GM18498 (cell line): ENCODE results near the gene TNFSF15.

Source experiments
- ATAC-seq: cut with Tn5 transposase; IDR thresholded peaks from one replicate; pipeline ENCODE4 v1.9.1; 2021; ENCODE audit warnings: mild to moderate bottlenecking, moderate library complexity; ENCODE audit not compliant: unreplicated experiment

The TNFSF15 gene

DNA sequence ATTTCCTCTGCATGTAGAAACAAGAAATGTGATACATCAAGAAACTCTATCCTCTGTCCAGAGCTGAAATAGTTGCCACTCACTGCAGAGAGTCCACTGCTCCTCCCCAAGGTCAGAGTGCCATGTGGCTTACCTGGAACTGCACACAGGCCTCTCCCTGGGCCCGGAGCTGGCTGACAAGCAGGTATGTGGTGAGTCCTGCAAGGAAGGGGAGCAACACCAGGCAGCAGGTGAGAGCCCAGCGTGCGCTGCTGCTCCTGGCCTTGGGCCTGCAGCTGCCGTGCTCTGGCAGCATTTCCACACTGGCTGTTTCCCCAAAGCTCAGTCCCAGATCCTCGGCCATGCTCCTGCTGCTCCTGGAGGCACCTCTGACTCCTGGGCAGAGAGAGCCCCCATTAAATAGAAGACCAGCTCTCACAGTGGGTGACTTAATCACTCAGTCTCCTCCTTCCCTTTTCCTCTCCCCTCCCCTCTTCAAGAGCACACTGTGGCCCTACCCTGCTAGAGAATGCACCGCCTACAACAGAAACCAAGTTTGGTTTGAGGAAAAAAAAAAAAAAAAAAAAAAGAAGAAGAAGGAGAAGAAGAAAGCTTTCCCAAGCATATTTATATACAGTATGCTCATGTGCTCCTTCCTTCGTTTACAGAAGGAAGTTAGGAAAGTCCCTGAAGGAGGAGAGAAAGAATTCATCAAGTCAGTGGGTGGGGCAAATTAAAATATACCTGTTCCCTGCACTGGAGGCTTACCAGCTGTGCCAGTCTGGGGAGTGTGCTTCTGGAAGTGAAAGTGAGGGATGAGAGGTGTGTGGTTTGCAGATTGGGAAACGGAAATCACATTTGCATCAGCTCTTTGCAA lies at the start of gene TNFSF15:
TNFSF15 (minus strand) TSS at position 370 of the 856 bp plus-strand sequence; CDS start at position 343, 27 bp downstream.
- ATAC-seq = peak; percentile 95

DNA sequence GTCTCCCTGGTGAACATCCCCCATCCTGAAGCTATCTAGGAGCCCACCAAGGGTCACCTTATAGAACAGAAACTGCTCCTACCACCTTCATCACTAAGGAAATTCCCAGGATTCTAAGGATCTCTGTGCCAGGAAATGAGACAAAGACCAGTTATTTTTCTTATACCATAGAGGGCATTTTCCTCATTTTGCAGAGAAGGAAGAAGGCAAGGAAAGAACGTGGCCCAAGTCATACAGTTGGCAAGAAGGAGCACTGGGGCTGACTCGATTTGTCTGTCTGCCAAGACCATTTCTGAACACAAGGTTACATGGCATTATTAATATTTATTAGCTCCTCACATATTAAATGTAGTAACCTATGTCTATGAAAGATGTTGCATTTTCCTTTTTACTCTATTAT lies 49.6 kb upstream of the TNFSF15 start:
- no peak for ATAC-seq

DNA sequence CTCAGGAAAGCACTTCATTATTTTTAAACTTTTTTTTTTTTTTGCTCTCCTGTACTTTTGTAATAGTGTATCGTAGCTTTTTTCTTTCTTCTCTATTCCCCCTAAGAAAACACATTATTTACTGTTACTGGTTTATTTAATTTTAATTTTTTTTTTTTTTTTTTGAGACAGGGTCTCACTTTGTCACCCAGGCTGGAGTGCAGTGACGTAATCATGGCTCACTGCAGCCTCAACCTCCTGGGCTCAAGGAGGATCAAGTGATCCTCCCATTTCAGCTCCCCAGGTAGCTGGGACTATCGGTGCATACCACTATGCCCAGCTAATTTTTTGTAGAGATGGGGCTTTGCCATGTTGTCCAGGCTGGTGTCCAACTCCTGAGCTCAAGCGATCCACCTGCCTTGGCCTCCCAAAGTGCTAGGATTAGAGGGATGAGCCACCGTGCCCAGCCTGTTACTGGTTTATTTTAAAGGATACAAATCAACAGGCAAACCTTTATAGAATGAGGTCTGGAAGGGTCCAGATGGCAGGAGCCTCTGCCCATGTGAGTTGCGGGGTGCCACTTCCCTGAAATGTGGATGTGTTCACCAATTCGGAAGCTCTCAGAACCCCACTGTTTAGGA lies 49.0 kb upstream of the TNFSF15 start:
- ATAC-seq = no peak

DNA sequence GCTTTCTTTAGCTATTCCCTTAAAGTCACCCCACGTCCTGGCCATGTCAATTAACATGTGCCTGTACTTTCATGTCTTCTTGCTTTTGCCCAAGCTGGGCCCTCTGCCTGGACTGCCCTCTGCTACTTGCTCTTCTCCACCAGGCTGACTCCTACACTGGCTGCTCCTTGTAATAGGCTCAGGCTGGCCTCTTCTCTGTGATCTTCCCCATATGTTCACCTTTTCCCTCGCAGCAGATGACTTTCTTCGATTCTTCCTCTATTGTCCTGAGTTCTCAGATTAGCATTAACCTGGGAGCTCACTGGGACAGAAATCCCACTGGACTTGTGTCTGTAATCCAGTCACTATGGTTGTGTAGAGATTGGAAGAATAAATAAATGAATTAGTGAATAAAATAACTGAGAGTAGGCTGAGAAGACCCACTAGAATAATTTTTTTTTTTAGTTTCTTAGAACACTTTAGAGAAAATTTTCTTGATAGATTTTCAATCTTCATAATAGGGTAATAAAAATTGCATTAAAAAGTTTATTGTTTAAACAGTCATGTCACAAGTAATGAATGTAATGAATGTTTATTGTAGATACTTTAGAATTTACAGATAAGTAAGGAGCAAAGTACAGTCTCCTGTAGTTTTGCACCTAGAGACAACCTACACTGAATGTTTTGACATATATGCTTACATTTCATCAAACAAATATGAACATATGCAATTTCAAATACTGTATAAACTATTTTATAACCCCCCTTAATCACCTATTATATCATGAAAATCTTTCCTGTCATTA lies 47.4 kb upstream of the TNFSF15 start:
- no peak for ATAC-seq

DNA sequence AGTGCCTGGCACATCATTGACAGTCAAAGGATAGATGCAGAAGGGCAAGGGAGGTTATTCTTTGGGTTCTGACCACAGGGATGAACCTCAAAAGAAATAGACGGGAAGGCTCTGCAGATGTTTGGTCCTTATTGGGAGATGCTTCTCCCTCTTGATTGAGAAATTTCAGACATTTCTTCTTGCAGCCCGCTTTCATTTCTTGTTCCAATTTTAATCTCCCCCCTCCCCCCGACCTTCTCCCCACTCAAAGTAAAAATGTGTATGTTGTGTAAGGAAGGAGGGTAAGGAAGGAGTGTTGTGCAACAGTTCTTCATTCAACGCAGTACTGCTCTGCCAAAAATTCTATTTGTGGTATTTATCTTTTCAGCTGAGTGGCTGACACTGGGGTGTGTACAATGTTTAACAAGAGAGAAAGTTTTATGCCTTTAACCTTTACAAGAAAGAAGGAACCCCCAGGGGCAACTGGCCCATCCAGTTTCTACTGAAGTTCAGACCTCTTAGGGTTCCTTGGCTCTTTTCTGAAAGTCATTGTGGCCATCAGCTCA lies 46.3 kb upstream of the TNFSF15 start:
- ATAC-seq = no peak

DNA sequence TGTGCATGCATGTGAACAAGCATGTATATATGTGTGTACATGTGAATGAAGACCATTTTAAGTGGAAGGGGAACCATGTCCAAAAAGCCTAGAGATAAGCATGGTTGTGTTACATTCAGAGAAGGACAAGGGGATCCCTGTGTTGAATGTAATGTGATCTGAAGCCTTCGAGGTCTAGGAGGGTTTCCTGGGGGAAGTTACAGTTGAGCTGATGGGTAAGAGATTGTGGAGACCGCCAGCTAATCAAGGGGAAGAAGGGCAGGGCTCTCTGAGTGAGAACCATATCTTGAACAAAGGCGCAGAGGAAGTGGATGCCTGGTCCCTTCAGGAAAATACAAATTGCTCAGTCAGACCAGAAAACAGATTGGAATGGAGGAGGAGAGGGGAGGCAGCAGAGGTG lies 45.5 kb upstream of the TNFSF15 start:
- no peak for ATAC-seq

DNA sequence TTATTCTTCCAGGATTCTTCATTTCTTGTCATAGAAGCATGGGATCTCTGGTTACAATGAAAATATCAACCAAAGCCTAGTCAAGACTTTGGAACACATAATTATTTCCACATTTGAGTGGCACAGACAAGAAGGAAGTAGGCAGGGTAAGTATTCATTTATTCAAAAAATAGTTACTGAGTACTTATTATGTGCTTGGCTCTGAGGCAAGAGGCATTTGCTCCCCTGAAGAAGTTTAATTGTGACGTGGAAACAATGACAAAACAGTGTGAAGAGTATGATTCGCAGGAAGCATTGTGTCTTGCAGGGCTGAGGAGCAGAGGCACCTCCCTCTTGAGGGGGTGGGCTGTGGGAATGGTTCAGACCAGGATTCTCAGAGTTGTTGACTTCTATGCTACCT lies 45.0 kb upstream of the TNFSF15 start:
- ATAC-seq = no peak

DNA sequence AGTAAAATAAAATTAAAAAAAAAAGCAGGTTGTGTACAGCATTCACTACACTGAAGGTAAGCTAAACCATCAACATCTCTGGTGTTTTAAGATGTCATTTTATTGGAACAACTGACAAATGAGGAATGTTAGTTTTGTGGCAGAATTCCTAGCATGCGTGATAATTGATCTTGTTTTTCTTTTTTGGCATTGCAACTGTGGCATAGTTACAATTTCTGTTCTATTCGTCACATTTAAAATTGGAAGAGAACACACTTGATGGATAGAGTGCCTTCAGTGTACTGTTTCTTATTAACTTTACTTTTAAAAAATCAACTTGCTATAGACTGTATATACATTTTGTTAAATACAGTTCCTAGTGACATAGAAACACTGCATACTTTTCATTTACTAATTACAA lies 43.6 kb upstream of the TNFSF15 start:
- ATAC-seq = no peak

DNA sequence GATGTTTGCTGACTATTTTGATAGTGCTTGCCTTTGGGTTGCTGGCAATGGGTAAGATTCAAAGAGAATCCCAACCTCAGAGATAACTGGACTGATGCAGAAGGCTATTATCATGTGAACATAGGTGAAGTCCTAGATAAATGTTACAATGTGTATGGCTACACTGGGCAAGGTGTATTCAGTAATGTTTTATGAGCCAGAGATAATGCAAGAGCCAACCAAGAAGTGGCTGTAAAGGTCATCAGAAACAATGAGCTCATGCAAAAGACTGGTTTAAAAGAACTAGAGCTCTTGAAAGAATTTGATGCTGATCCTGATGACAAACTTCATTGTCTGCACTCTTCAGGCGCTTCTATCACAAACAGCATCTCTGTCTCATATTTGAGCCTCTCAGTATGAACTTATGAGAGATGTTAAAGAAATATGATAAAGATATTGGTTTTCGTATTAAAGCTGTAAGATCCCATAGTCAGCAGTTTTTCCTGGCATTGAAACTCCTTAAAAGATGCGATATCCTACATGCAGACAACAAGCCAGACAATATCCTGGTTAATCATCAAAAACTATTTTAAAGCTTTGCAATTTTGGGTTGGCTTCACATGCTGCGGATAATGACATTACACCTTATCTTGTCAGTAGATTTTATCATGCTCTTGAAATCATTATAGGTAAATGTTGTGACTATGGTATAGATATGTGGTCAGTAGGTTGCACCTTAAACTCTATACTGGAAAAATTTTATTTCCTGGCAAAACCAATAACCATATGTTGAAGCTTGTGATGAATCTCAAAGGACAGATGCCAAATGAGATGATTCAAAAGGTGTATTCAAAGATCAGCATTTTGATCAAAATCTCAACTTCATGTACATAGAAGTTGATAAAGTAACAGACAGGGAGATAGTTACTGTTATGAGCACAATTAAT lies 41.9 kb upstream of the TNFSF15 start:
- no peak for ATAC-seq

DNA sequence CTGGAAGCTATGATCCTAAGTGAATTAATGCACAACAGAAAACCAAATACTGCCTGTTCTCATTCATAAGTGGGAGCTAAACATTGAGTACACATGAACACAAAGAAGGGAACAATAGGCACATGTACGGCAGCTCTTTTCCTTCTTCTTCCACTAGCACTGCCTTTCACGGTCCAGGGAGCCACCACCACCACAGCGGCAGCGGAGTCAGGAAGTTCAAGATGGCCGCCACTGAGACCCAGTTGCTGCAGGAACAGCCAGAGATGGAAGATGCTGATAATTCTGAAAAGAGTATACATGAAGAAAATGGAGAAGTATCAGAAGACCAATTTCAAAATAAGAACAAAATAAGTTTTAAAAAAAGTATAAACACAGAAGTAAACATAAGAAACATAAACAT lies 39.5 kb upstream of the TNFSF15 start:
- no peak for ATAC-seq

DNA sequence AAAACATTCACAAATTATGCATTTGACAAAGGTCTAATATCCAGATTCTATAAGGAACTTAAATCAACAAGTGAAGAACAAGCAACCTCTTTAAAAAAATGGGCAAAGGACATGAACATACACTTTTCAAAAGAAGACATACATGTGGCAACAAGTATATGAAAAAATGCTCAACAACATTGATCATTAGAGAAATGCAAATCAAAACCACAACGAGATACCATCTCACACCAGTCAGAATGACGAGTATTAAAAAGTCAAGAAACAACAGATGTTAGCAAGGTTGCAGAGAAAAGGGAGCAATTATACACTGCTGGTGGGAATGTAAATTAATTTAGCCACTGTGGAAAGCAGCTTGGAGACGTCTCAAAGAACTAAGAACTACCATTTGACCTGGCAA lies 38.9 kb upstream of the TNFSF15 start:
- no peak for ATAC-seq

DNA sequence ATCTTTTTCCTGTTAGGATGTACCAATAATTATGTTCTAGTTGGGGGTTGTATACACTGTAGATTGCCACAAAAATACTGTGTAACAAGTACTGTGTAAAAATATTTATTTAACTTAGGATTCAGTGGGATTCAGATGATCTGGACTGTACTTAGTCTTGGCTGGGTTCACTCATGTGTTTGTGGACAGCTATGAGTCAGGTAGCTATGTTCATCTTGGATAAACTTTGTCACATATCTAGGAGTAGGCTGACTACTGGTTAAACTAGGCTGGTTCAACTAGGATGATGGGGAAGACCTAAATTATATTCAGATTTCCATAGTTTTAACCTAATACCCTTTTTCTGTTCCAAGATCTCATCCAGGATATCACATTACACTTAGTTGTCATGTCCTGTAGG lies 32.1 kb upstream of the TNFSF15 start:
- no peak for ATAC-seq

DNA sequence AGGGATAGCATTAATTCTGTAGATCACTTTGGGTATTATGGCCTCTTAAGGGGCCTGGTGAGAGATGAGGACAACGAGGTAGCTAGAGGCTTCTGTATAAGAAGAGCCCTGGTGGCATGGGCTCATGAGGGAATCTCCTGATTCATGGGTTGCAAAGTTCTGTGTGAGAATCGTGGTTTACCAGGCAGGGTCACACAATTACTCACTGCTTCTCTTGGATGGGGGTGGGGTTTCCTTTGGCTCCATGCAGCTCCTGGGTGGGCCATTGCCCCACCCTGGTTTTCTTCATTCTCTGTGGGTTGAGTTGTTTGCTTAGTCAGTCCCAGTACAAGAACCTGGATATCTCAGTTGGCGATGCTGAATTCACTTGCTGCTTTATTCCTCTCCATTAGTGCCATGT lies 30.9 kb upstream of the TNFSF15 start:
- no peak for ATAC-seq

DNA sequence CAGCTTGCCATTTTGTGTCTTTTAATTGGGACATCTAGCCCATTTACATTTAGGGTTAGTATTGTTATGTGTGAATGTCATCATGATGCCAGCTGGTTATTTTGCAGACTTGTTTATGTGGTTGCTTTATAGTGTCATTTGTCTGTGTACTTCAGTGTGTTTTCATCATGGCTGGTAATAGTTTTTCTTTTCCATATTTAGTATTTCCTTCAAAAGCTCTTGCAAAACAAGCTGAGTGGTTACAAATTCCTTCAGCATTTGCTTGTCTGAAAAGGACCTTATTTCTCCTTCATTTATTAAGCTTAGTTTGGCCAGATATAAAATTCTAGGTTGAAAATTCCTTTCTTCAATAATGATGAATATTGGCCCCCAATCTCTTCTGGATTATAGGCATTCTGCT lies 28.5 kb upstream of the TNFSF15 start:
- ATAC-seq = no peak

DNA sequence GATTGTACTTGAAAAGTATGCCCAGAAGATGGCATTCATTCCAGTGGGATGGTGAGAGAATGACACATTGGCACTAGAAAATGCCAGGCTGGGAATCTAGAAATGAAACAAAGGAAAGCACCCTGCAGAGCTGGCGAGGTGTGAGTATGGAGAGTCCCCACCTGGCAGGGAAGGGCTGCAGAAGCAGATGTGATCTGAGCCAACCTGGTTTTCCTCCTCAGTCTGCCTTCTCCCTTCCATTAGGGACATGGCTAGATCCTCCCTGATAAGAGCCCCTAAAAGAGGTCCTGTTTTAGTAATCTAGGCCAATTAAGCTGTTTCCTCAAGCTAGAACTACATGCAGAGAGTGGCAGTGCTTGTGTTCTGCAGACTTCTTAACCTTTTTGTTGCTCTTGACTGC lies 24.7 kb upstream of the TNFSF15 start:
- no peak for ATAC-seq

DNA sequence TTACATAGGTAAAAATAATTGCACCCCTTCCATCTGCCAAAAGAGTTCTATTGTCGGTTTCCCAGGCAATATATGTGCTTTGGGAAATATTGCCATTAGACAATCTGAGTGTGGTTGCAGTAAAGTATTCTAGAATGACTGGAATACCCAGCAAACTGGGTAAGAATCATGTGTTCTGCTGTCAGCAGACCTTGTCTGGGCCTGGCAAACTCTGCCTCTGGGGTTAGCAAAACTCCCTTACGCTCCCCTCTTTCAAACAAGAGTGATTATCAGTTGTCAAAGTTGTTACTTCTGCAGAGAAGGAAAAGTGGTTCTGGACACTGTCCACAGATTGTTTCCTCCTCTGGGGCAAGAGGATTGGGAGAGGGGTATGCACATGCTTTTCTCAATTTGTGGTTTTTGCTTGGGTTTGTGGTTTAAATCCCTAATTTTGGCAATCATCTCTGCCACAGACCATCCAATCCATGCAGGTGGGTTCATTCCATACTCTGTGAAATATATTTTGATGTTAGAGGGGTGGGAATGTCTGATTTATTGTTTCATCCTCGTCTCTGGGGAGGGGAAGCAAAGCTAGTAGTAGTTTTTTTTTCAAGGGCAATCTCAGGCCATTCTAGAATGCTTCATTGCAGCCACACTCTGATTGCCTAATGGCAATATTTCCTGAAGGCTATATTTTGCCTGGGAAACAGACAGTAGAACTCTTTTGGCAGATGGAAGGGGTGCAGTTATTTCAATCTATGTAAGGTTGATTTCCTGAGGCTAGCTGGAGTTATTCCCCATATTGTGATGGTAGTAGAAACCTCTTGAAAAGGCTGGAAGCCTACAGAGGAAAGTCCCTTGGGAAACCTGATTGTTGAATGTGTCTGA lies 24.0 kb upstream of the TNFSF15 start:
- ATAC-seq = no peak

DNA sequence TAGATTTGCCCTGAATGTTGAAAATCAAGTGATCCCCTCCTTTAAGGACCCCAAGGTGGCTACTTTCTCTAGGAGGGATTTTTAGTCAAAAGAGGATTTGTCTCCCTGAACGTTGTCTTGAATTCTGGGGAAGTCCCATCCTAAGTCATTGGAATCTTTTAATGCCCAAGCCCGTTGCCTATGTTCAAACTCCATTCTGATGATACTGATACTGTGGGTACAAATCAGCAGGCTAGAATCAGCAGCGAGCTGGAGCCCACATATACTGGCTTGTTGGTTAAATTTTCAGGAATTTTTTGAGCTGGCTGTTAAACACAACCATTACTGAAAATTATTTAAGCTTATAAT lies 22.4 kb upstream of the TNFSF15 start:
- ATAC-seq = no peak

DNA sequence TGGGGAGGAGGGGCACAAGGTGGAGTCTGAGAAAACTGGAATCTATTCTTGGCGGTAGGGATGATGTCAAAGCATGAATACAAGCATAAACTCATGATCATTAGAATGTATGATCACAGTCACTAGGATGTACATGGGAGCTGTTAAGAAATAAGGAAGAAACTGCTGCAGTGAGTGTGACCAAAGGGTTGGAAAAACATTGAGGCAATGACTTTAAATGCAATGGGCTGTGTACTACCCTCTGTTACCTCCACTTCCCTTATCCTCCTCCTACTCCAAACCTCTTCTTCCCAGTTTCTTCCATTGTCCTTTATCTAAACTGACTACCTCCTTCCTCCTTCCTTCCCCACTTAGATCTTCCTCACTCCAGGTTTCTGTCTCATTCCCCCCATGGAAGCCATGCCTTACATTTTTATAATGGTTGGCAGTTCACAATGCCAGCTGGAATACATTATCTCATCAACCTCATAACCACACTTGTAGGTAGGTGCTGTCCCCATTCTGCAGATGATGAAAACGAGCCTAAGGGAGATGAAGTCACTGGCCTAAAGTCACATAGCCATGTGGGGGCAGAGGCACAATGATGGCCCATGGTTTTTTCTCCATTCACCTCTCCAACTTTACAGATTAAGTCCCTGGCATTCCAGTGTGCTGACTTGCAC lies 21.9 kb upstream of the TNFSF15 start:
- ATAC-seq = no peak

DNA sequence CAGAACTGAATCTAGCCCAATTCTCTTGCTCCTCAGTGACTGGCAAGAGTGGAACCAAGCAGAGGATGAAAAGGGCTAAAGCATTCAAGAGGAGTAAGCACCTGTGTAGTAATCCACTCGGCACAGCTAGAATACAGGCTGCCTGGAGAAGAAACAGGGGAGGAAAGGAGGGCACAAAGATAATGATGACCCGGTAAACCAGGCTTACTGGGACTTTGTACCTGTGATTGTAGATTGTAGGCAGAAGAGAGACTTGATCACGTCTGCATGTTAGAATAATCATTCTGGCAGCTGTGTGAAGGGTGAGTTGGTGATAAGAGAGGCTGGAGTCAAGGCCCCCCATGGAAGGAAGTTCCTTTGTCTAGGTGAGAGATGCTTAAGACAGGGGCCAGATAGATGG lies 20.6 kb upstream of the TNFSF15 start:
- ATAC-seq = no peak
